ENCODE data around the gene ROR2. TPM values are rescaled to one million over a fixed set of nuclear protein-coding genes. Genes with fewer than 3 reads are reported as not detected.

ROR2 gene
- total RNA-seq, 3 donors from 2014 or later (not counting 1 experiment from before 2014, with no cell fraction given) = 1.7 TPM; not detected in 2

GRCh38 chr9:91720313-91720712 lies 229.7 kb downstream of the ROR2 start:
- Mint-ChIP-seq H3K9me3 (no peaks in the 10 kb centered on the region), H3K4me3 (no peak overlapping the region), H3K27me3 (ENCODE audit: low read depth in 2 of 2) (peaks cover 19 to 37% of the 10 kb centered on the region in 2 donors), H3K27ac (no peak overlapping the region), H3K36me3 (no peaks in the 10 kb centered on the region), H3K4me1 (no peaks in the 10 kb centered on the region)
- no peak overlapping the region for H3K27ac ChIP-seq (ENCODE audit: low read length)
- ATAC-seq = no peak
- no peak overlapping the region for H3K4me3 ChIP-seq (ENCODE audit: low read length)
- H3K4me1 ChIP-seq (ENCODE audit: control insufficient read depth, insufficient read depth, low read length) = peaks cover 5% of the 10 kb centered on the region
- DNase-seq = no peak
- WGBS (ENCODE audit: insufficient coverage) = 75% methylated on average over 2 of the region's 3 CpGs
- H3K36me3 ChIP-seq (ENCODE audit: control insufficient read depth, insufficient read depth, low read length) = no peaks in the 10 kb centered on the region
- no peaks in the 10 kb centered on the region for H3K9me3 ChIP-seq (ENCODE audit: control insufficient read depth, insufficient read depth, low read length)
- peaks cover 4% of the 10 kb centered on the region for H3K27me3 ChIP-seq (ENCODE audit: control insufficient read depth, insufficient read depth, low read length)
- intact Hi-C loops (cut with micrococcal nuclease) = no loop called here
- TF ChIP-seq CTCF (IDR thresholded peaks at IDR 0.05) = no peak

DNA sequence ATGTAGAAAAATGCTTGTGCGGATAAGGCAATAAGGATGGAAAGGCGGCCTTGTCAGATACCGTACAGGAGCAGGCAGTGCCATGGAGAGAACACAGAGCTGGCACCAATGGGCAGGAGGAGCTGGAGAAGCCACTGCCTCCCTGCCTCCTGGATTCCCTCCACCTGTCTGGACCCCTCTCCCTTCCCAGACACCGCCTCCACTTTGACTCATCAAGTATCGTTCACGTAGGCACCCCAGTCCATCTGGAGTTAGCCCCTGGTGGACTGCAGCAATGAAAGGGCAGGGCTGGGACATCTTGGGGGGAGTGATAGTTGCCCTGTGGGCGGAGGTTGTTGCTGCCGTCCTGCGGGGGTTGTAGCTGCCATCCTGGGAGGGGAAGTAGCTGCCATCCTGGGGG lies 232.0 kb downstream of the ROR2 start:
- ATAC-seq (no peak), DNase-seq (no peak)
- Histone ChIP-seq H3K9me3 (ENCODE audit: control insufficient read depth, insufficient read depth, low read length) (no peaks in the 10 kb centered on the region), H3K4me3 (ENCODE audit: low read length) (no peak overlapping the region), H3K27ac (ENCODE audit: low read length) (no peak overlapping the region), H3K36me3 (ENCODE audit: control insufficient read depth, insufficient read depth, low read length) (no peaks in the 10 kb centered on the region), H3K4me1 (ENCODE audit: control insufficient read depth, insufficient read depth, low read length) (peaks cover 13% of the 10 kb centered on the region), H3K27me3 (ENCODE audit: control insufficient read depth, insufficient read depth, low read length) (peaks cover 4% of the 10 kb centered on the region)
- intact Hi-C loops (cut with micrococcal nuclease) = no loop called here
- Mint-ChIP-seq H3K36me3 (no peaks in the 10 kb centered on the region), H3K4me1 (no peaks in the 10 kb centered on the region), H3K9me3 (no peaks in the 10 kb centered on the region), H3K4me3 (no peak overlapping the region), H3K27me3 (ENCODE audit: low read depth in 2 of 2) (peaks cover 19 to 37% of the 10 kb centered on the region in 2 donors), H3K27ac (no peak overlapping the region)
- no peak for TF ChIP-seq CTCF (IDR thresholded peaks at IDR 0.05)
- WGBS (ENCODE audit: insufficient coverage) = 92% methylated on average over 7 of the region's 9 CpGs

GRCh38 chr9:91716815-91717214 lies 233.2 kb downstream of the ROR2 start:
- WGBS (ENCODE audit: insufficient coverage) = 93% methylated on average over 7 of the region's 7 CpGs
- H3K9me3 Mint-ChIP-seq = no peaks in the 10 kb centered on the region
- Histone ChIP-seq H3K9me3 (ENCODE audit: control insufficient read depth, insufficient read depth, low read length) (no peaks in the 10 kb centered on the region), H3K4me3 (ENCODE audit: low read length) (no peak overlapping the region), H3K27ac (ENCODE audit: low read length) (no peak overlapping the region), H3K27me3 (ENCODE audit: control insufficient read depth, insufficient read depth, low read length) (peaks cover 4% of the 10 kb centered on the region), H3K4me1 (ENCODE audit: control insufficient read depth, insufficient read depth, low read length) (peaks cover 20% of the 10 kb centered on the region), H3K36me3 (ENCODE audit: control insufficient read depth, insufficient read depth, low read length) (no peaks in the 10 kb centered on the region)
- no peak overlapping the region for H3K4me3 Mint-ChIP-seq
- no peaks in the 10 kb centered on the region for H3K36me3 Mint-ChIP-seq
- H3K27me3 Mint-ChIP-seq (ENCODE audit: low read depth in 2 of 2) = peaks cover 19 to 37% of the 10 kb centered on the region in 2 donors
- no peak overlapping the region for H3K27ac Mint-ChIP-seq
- TF ChIP-seq CTCF (IDR thresholded peaks at IDR 0.05) = no peak
- intact Hi-C loops (cut with micrococcal nuclease) = no loop called here
- DNase-seq (no peak), ATAC-seq (no peak)
- peaks cover 0 to 6% of the 10 kb centered on the region in 2 donors for H3K4me1 Mint-ChIP-seq

DNA sequence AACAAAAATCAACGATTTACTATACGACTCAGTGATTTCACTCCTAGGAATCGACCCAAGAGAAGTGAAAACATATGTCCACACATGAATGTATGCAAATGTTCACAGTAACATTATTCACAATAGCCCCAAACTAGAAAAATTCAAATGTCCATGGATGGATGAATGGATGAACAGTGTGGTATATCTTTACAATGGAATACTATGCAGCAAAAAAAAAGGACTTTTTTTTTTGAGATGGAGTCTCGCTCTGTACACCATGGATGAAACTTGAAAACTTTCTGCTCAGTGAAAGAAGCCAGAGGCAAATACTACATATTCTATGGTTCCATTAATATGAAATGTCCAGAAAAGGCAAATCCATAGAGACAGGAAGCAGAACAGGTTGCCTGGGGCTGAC lies 233.8 kb downstream of the ROR2 start:
- Mint-ChIP-seq H3K27ac (no peak overlapping the region), H3K4me3 (no peak overlapping the region), H3K4me1 (peaks cover 0 to 6% of the 10 kb centered on the region in 2 donors), H3K27me3 (ENCODE audit: low read depth in 2 of 2) (peaks cover 19 to 37% of the 10 kb centered on the region in 2 donors), H3K36me3 (no peaks in the 10 kb centered on the region), H3K9me3 (no peaks in the 10 kb centered on the region)
- no peak for DNase-seq
- Histone ChIP-seq H3K4me1 (ENCODE audit: control insufficient read depth, insufficient read depth, low read length) (peaks cover 23% of the 10 kb centered on the region), H3K27ac (ENCODE audit: low read length) (no peak overlapping the region), H3K36me3 (ENCODE audit: control insufficient read depth, insufficient read depth, low read length) (no peaks in the 10 kb centered on the region), H3K4me3 (ENCODE audit: low read length) (no peak overlapping the region), H3K9me3 (ENCODE audit: control insufficient read depth, insufficient read depth, low read length) (no peaks in the 10 kb centered on the region), H3K27me3 (ENCODE audit: control insufficient read depth, insufficient read depth, low read length) (peaks cover 4% of the 10 kb centered on the region)
- WGBS (ENCODE audit: insufficient coverage) = 98% methylated on average over 4 of the region's 4 CpGs
- no peak for TF ChIP-seq CTCF (IDR thresholded peaks at IDR 0.05)
- intact Hi-C loops (cut with micrococcal nuclease) = no loop called here
- no peak for ATAC-seq

Data from natural killer cell (primary cell).